HEK293 (cell line): Measurements from ENCODE around the gene NME5.

ENCODE experiments used
- CTCF ChIA-PET: fragments of 350-600 bp; formaldehyde crosslinking; extraction: SDS; loops from one replicate; lab custom pipeline; 2021; ENCODE audit warnings: antibody characterized with exemption; lab: Yijun Ruan, JAX
- POLR2A ChIA-PET: fragments of 300-600 bp; formaldehyde crosslinking; extraction: SDS; loops from one replicate; lab custom pipeline; 2020; ENCODE audit warnings: antibody characterized with exemption, inconsistent platforms; lab: Yijun Ruan, JAX
- H3K27ac ChIP-seq: fragments of 200-500 bp; sonication (Bioruptor generic); 2 replicates; pipeline ENCODE4 v1.5.1; 2014; ENCODE audit warnings: low read depth, low read length, control low read depth, inconsistent platforms; ENCODE audit errors: extremely low read depth
- H3K36me3 ChIP-seq, 2 experiments: fragments of 200-500 bp in 1 of 2; sonication (Bioruptor generic) in 1 of 2; 1 replicate in 1 of 2; 2 replicates in 1 of 2; pipeline ENCODE4 v1.5.1; 2014 to 2017; ENCODE audit warnings: inconsistent platforms in 2 of 2, low read length in 2 of 2; ENCODE audit not compliant: control insufficient read depth in 2 of 2, insufficient read depth in 1 of 2
- H3K4me1 ChIP-seq: fragments of 200-500 bp; sonication (Bioruptor generic); 2 replicates; pipeline ENCODE4 v1.5.1; 2014; ENCODE audit warnings: mild to moderate bottlenecking, low read length, inconsistent platforms; ENCODE audit not compliant: control insufficient read depth, insufficient read depth
- H3K4me3 ChIP-seq: 2 replicates; pipeline ENCODE4 v1.5.1; 2011; ENCODE audit warnings: low read depth, mild to moderate bottlenecking, control low read depth, low read length, moderate library complexity
- H3K9me3 ChIP-seq: fragments of 200-500 bp; sonication (Bioruptor generic); 2 replicates; pipeline ENCODE4 v1.5.1; 2014; ENCODE audit warnings: low read depth, low read length, inconsistent platforms; ENCODE audit not compliant: control insufficient read depth, insufficient read depth
- BCL11B ChIP-seq: fragments of 450-650 bp; formaldehyde crosslinking; IDR thresholded peaks from 2 replicates; pipeline ENCODE4 v1.5.1; 2016; ENCODE audit warnings: low read depth, missing biosample characterization, missing genetic modification characterization
- EGR2 ChIP-seq: fragments of 450-650 bp; formaldehyde crosslinking; IDR thresholded peaks from 2 replicates; pipeline ENCODE4 v1.5.1; 2016; ENCODE audit warnings: low read depth, missing biosample characterization, missing genetic modification characterization
- KLF17 ChIP-seq: fragments of 450-650 bp; formaldehyde crosslinking; IDR thresholded peaks from 2 replicates; pipeline ENCODE4 v1.5.1; 2016; ENCODE audit warnings: missing biosample characterization, missing genetic modification characterization
- PRDM10 ChIP-seq: fragments of 450-650 bp; formaldehyde crosslinking; IDR thresholded peaks from 2 replicates; pipeline ENCODE4 v1.5.1; 2016; ENCODE audit warnings: missing biosample characterization, missing genetic modification characterization
- SALL2 ChIP-seq: fragments of 450-650 bp; formaldehyde crosslinking; IDR thresholded peaks from 2 replicates; pipeline ENCODE4 v1.5.0; 2017; ENCODE audit warnings: missing biosample characterization, mild to moderate bottlenecking, missing genetic modification characterization, borderline replicate concordance
- ZBTB21 ChIP-seq: fragments of 450-650 bp; formaldehyde crosslinking; IDR thresholded peaks from 2 replicates; pipeline ENCODE4 v1.5.1; 2017; ENCODE audit warnings: missing biosample characterization, missing genetic modification characterization
- ZEB2 ChIP-seq: fragments of 450-650 bp; formaldehyde crosslinking; IDR thresholded peaks from 2 replicates; pipeline ENCODE4 v1.5.1; 2016; ENCODE audit warnings: missing biosample characterization, missing genetic modification characterization
- ZFHX2 ChIP-seq: fragments of 450-650 bp; formaldehyde crosslinking; conservative IDR thresholded peaks from 2 replicates; pipeline ENCODE4 v1.5.1; 2016; ENCODE audit warnings: missing biosample characterization, missing genetic modification characterization
- ZNF157 ChIP-seq: fragments of 450-650 bp; formaldehyde crosslinking; IDR thresholded peaks from 2 replicates; pipeline ENCODE4 v1.5.1; 2016; ENCODE audit warnings: missing biosample characterization, missing genetic modification characterization
- ZNF16 ChIP-seq: fragments of 450-650 bp; formaldehyde crosslinking; IDR thresholded peaks from 2 replicates; pipeline ENCODE4 v1.5.1; 2016; ENCODE audit warnings: low read depth, missing biosample characterization, missing genetic modification characterization
- ZNF350 ChIP-seq: fragments of 450-650 bp; formaldehyde crosslinking; IDR thresholded peaks from 2 replicates; pipeline ENCODE4 v1.5.0; 2017; ENCODE audit warnings: missing biosample characterization, mild to moderate bottlenecking, missing genetic modification characterization
- ZNF37A ChIP-seq: fragments of 450-650 bp; IDR thresholded peaks from 2 replicates; pipeline ENCODE4 v1.5.1; 2018; ENCODE audit warnings: missing biosample characterization, missing genetic modification characterization
- ZNF518A ChIP-seq: fragments of 450-650 bp; formaldehyde crosslinking; conservative IDR thresholded peaks from 2 replicates; pipeline ENCODE4 v1.5.1; 2016; ENCODE audit warnings: low read depth, missing biosample characterization, missing genetic modification characterization
- ZNF571 ChIP-seq: fragments of 450-650 bp; formaldehyde crosslinking; IDR thresholded peaks from 2 replicates; pipeline ENCODE4 v1.5.0; 2017; ENCODE audit warnings: missing biosample characterization, missing genetic modification characterization
- ZNF600 ChIP-seq: fragments of 450-650 bp; formaldehyde crosslinking; IDR thresholded peaks from 2 replicates; pipeline ENCODE4 v1.5.1; 2016; ENCODE audit warnings: missing biosample characterization, missing genetic modification characterization
- ZNF639 ChIP-seq: fragments of 450-650 bp; formaldehyde crosslinking; IDR thresholded peaks from 2 replicates; pipeline ENCODE4 v1.5.1; 2016; ENCODE audit warnings: missing biosample characterization, missing genetic modification characterization
- ZNF664 ChIP-seq: fragments of 450-650 bp; formaldehyde crosslinking; IDR thresholded peaks from 2 replicates; pipeline ENCODE4 v1.5.1; 2016; ENCODE audit warnings: missing biosample characterization, missing genetic modification characterization
- ZNF677 ChIP-seq: fragments of 450-650 bp; IDR thresholded peaks from 2 replicates; pipeline ENCODE4 v1.5.0; 2018; ENCODE audit warnings: missing biosample characterization, mild to moderate bottlenecking, missing genetic modification characterization, moderate library complexity
- ZNF830 ChIP-seq: fragments of 450-650 bp; IDR thresholded peaks from 2 replicates; pipeline ENCODE4 v1.5.0; 2018; ENCODE audit warnings: missing biosample characterization, missing genetic modification characterization, low read depth, mild to moderate bottlenecking, moderate library complexity
- TF ChIP-seq, protein P1 (sequence below): fragments of 450-650 bp; formaldehyde crosslinking; IDR thresholded peaks from 2 replicates; pipeline ENCODE4 v1.5.1; 2017; ENCODE audit warnings: missing biosample characterization, missing genetic modification characterization

The NME5 gene

DNA sequence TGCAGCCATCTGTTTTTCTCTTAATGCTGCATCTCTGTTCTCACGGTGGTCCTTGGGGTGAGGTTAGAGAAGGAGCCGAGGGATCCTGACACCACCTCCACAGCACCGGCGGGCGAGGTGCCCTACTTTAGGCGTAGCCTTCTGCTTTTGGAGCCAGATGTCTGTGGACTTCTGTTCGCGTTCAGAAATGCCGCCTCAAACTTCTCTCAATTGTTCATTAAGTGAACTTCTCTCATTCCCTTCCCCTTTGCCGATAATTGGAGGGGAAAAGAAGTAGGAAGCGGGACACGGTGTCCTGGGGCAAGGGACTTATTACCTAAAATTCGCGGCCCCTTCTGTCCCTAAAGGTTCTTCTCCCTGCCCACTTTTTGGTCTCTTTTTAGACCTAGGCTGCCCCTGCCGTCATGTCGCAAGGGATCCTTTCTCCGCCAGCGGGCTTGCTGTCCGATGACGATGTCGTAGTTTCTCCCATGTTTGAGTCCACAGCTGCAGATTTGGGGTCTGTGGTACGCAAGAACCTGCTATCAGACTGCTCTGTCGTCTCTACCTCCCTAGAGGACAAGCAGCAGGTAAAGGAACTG lies 40.1 kb upstream of the NME5 start (continued):
- TF ChIP-seq, protein P1, sequence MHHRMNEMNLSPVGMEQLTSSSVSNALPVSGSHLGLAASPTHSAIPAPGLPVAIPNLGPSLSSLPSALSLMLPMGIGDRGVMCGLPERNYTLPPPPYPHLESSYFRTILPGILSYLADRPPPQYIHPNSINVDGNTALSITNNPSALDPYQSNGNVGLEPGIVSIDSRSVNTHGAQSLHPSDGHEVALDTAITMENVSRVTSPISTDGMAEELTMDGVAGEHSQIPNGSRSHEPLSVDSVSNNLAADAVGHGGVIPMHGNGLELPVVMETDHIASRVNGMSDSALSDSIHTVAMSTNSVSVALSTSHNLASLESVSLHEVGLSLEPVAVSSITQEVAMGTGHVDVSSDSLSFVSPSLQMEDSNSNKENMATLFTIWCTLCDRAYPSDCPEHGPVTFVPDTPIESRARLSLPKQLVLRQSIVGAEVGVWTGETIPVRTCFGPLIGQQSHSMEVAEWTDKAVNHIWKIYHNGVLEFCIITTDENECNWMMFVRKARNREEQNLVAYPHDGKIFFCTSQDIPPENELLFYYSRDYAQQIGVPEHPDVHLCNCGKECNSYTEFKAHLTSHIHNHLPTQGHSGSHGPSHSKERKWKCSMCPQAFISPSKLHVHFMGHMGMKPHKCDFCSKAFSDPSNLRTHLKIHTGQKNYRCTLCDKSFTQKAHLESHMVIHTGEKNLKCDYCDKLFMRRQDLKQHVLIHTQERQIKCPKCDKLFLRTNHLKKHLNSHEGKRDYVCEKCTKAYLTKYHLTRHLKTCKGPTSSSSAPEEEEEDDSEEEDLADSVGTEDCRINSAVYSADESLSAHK: no peak
- no peak for TF ChIP-seq ZFHX2 (tag by site-specific recombination)
- TF ChIP-seq, all 188 proteins: peak for 11

GRCh38 chr5:138178516-138179276 lies 39.5 kb upstream of the NME5 start, which contains the start of the genes BRD8 and KIF20A:
TSS of gene BRD8 (minus strand) at chr5:138178630. CDS start at chr5:138178614, 16 bp downstream.
TSS of gene KIF20A (plus strand) at chr5:138179112. CDS start at chr5:138179681, 569 bp downstream.
- POLR2A ChIA-PET: interaction anchor here (0.5 to 2.4 kb wide), 27 partner anchors 10 to 397 kb away, joined by 3 to 22 read pairs (median 5); partner anchors contain the start of genes CDC23, CDC25C, EGR1 and ETF1
- TF ChIP-seq ZNF830 (tag by site-specific recombination) (no peak), ZNF600 (tag by site-specific recombination) (peak; percentile 94), ZFHX2 (tag by site-specific recombination) (peak; percentile 76), ZNF16 (no peak), ZNF664 (tag by site-specific recombination) (no peak), ZNF677 (tag by site-specific recombination) (no peak), ZNF639 (peak; percentile 35), ZBTB21 (no peak; the same call in 1 of the 2 replicates), BCL11B (tag by site-specific recombination) (no peak), ZNF518A (tag by site-specific recombination) (peak; percentile 96), ZEB2 (tag by site-specific recombination) (peak; percentile 41; the same call in 1 of the 2 replicates), SALL2 (tag by site-specific recombination) (no peak), ZNF350 (tag by site-specific recombination) (no peak), ZNF37A (tag by site-specific recombination) (no peak), KLF17 (tag by site-specific recombination) (0 out of 2 replicates have a peak, but pooled peaks have one; percentile 45), EGR2 (tag by site-specific recombination) (peak; percentile 45; the same call in 1 of the 2 replicates), ZNF571 (tag by site-specific recombination) (no peak), ZNF157 (tag by site-specific recombination) (no peak), PRDM10 (tag by site-specific recombination) (peak; percentile 74)

More at GRCh38 chr5:138178516-138179276, 39.5 kb upstream of the NME5 start, which contains the start of the genes BRD8 and KIF20A:
- Histone ChIP-seq H3K27ac (peak within 1 kb of the TSS; percentile 90), H3K4me1 (0 out of 2 replicates have a peak, but pooled peaks cover 3% of the 10 kb centered on the region), H3K36me3 (peaks cover 43 to 63% of the 10 kb centered on the region in 2 experiments), H3K4me3 (peak within 1 kb of the TSS; percentile 70), H3K9me3 (no peaks in the 10 kb centered on the region)
- CTCF ChIA-PET: interaction anchor here (0.6 to 4.1 kb wide), 11 partner anchors 26 to 331 kb away, joined by 3 to 19 read pairs (median 4); no protein-coding TSS in a partner anchor
